ENCODE measurements around the gene HPS5.
"Not testable (repeated sequence)": the region's sequence is repeated elsewhere in the genome, so short reads cannot be mapped to it uniquely, and the experiment has no call there.

HPS5 gene

DNA sequence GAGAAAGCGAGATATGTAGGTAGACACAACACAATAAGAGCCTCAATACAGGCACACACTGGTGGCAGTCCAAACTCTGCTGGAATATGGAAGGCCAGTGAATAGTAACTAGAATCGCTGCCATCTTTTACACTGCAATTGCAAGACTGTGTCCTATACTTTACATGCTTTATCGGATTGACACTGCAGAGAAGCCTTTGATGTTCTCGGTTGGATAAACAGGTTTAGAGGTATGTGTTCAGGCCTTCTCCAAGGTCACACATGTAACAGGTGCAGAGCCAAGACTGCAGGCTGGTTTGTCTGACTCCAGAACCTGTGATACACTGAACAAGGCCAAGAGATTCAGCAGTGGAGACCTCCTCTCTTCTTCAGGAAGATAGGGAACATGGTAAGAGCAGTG, 50.7 kb downstream of the HPS5 start:
- H3K4me3 ChIP-seq, result no peak overlapping the region
- TF ChIP-seq, protein P1, sequence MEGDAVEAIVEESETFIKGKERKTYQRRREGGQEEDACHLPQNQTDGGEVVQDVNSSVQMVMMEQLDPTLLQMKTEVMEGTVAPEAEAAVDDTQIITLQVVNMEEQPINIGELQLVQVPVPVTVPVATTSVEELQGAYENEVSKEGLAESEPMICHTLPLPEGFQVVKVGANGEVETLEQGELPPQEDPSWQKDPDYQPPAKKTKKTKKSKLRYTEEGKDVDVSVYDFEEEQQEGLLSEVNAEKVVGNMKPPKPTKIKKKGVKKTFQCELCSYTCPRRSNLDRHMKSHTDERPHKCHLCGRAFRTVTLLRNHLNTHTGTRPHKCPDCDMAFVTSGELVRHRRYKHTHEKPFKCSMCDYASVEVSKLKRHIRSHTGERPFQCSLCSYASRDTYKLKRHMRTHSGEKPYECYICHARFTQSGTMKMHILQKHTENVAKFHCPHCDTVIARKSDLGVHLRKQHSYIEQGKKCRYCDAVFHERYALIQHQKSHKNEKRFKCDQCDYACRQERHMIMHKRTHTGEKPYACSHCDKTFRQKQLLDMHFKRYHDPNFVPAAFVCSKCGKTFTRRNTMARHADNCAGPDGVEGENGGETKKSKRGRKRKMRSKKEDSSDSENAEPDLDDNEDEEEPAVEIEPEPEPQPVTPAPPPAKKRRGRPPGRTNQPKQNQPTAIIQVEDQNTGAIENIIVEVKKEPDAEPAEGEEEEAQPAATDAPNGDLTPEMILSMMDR (IDR thresholded peaks at IDR 0.05), result no peak
- no peak overlapping the region for H3K27ac ChIP-seq
- DNase-seq (ENCODE audit: low spot score), result no peak

DNA sequence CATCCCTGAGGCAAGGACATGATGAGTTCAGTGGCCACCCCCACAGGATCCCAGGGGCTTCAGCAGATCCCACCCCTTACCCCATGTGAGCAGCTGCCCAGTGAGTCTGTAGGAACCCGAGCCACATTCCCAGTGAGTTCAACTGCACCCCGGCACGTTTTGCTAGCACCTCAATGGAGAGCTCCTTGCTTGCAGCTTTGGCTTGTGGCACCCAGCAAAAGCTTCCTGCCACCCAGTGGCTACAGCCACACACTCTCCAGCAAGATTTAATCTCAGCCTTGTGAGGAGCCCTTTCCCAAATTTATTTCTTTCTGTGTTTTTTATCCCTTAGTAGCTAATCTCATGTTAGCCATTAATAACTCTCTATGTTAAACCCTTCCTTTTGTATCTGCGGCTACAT, 51.8 kb downstream of the HPS5 start:
- Histone ChIP-seq H3K27ac (no peak overlapping the region), H3K4me3 (no peak overlapping the region)
- no peak for DNase-seq (ENCODE audit: low spot score)
- TF ChIP-seq, protein P1 (IDR thresholded peaks at IDR 0.05), result no peak

DNA sequence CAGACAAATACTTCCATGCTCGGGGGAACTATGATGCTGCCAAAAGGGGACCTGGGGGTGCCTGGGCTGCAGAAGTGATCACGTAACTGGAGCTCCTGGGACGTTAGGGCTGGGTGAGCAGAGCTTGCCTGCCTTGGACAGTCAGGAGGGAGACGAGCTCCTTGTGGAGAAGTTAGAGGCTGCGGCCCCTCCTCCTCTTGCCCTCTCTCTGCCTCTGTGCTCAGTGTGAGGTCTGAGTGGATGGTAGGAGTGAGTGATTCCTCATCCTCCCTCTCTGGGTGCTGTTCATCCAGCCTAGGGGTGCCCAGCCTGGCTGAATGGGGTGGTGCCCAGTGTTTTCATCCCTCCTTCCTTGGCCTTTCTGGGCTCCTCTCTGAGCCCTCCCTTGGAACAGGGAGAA, 52.7 kb downstream of the HPS5 start:
- H3K4me3 ChIP-seq, result not testable (repeated sequence)

DNA sequence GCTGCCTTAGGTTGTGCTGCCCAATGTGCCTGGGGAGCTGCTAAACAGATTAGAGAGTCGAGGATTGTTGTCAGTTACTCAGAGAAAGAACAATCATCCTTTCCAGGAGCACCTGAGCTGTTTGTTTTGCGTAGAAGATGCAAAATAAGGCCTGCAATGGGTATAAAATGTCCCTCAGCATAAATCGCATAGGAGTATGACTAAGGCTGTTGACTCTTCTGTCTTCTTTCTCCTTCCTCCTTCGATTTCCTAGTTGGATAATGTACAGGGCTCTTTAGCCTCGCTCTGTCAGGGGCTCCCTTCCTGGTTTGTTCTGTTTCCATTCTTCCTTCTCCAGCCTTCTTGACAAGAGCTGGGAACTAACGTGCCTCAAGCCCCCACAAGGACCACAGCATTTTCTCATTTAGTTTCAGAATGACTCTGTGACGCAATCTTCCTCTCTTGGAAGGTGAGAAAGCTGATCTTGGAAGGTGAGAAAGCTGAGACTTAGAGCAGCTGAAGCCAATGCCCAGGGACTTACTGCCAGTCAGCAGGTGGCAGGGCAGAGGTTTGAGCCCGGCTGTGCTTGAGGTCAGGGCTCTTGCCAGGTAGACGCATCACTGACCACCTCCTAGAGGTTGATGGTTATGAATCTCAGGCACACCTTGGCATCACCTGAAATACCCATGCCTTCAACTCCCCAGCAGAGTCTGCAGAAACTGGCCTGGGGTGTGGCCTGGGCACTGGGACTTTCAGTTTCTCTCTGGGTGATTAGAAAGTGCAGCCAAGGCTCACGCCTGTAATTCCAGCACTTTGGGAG, 54.4 kb downstream of the HPS5 start:
- DNase-seq (ENCODE audit: low spot score); H3K27ac ChIP-seq; H3K4me3 ChIP-seq: not testable (repeated sequence)

More for the DNA sequence above, 52.7 kb downstream of the HPS5 start:
- not testable (repeated sequence) for H3K27ac ChIP-seq; DNase-seq (ENCODE audit: low spot score)

DNA sequence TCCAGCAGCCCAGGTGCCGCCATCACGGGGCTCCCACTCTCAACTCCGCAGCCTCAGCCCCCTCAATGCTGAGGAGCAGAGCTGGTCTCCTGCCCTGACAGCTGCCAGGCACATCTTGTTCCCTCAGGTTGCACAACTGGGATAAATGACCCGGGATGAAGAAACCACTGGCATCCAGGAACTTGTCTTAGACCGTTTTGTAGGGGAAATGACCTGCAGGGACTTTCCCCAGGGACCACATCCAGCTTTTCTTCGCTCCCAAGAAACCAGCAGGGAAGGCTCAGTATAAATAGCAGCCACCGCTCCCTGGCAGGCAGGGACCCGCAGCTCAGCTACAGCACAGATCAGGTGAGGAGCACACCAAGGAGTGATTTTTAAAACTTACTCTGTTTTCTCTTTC, 56.0 kb downstream of the HPS5 start, which contains the start of gene SAA1:
SAA1 (plus strand) TSS at position 316 of the 400 bp plus-strand sequence. CDS start 624 bp downstream, outside the sequence.
- TF ChIP-seq, protein P1 (IDR thresholded peaks at IDR 0.05), result no peak
- Histone ChIP-seq H3K4me3 (no peak within 1 kb of the TSS), H3K27ac (no peak within 1 kb of the TSS)
- DNase-seq (ENCODE audit: low spot score), result no peak

DNA sequence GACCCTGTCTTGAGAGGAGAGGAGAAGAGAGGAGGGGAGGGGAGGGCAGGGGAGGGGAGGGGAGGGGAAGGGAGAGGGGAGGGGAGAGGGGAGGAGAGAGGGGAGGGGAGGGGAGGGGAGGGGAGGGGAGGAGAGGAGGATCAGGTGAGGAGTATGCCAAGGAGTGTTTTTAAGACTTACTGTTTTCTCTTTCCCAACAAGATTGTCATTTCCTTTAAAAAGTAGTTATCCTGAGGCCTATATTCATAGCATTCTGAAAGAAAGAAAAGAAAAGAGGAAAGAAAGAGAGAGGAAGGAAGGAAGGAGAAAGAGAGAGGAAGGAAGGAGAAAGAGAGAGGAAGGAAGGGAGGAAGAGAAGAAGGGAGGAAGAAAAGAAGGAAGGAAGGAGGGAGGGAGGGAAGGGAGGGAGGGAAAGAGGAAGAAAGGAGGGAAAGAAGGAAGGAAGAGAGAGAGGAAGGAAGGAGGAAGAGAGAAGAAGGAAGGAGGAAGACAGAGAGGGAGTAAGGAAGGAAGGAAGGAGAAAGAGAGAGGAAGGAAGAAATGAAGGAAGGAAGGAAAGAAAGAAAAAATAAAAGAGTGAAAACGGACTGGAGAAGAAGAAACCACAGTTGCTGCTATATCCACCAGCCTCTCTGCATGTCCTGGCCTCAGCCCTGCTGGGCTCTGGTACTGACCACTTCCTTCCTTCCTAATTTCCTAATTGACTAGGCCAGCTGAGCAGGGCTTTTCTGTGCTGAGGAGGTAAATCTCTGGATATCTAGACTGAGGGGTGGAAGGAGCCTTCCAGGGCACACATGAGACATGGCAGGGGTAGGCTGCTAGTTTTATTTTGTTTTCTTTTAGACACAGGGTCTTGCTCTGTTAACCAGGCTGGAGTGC, 57.0 kb downstream of the HPS5 start:
- Histone ChIP-seq H3K4me3 (no peak overlapping the region), H3K27ac (no peak overlapping the region)
- TF ChIP-seq, protein P1 (IDR thresholded peaks at IDR 0.05), result no peak
- no peak for DNase-seq (ENCODE audit: low spot score)

DNA sequence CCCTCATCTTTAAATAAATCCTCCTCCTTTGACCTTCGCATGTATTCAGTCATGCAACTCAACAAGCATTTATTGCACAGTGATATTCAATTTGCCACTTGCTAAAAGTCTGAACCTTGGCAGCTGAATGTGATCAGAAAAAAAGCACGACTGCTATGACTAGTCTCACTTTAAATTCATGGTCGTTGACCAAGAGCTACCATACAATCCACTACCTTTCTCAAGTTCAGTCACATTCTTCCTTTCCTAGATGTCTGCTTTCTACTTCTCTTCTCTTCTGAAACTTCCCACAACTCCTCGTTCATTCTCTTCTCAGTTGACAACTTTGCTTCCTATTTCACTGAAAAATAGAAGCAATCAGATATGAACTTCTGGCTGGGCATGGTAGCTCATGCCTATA, 57.9 kb downstream of the HPS5 start:
- no peak for DNase-seq (ENCODE audit: low spot score)
- H3K4me3 ChIP-seq, result no peak overlapping the region
- TF ChIP-seq, protein P1 (IDR thresholded peaks at IDR 0.05), result no peak
- H3K27ac ChIP-seq, result no peak overlapping the region

DNA sequence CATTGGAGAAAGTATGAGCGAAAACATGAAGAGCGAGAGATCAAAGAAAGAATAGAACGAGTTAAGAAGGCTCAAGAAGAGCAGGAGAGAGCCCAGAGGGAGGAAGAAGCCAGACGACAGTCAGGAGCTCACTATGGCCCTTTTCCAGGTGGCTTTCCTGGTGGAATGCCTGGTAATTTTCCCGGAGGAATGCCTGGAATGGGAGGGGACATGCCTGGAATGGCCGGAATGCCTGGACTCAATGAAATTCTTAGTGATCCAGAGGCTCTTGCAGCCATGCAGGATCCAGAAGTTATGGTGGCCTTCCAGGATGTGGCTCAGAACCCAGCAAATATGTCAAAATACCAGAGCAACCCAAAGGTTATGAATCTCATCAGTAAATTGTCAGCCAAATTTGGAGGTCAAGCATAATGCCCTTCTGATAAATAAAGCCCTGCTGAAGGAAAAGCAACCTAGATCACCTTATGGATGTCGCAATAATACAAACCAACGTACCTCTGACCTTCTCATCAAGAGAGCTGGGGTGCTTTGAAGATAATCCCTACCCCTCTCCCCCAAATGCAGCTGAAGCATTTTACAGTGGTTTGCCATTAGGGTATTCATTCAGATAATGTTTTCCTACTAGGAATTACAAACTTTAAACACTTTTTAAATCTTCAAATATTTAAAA, 59.1 kb downstream of the HPS5 start:
- DNase-seq (ENCODE audit: low spot score); H3K4me3 ChIP-seq; H3K27ac ChIP-seq: not testable (repeated sequence)

Data from coronary artery (tissue), 2 donors.